IPS-NIHi11 (cell line): Measurements from ENCODE around the gene G6PD.
"Not testable (repeated sequence)": the region's sequence is repeated elsewhere in the genome, so short reads cannot be mapped to it uniquely, and the experiment has no call there.

Experiments used
- DNase-seq: peaks from one replicate; pipeline ENCODE4 v3.0.0; 2012; ENCODE audit warnings: mixed read lengths, low spot score

Gene G6PD

GRCh38 chrX:154546354-154547244 is at the start of gene G6PD:
G6PD (minus strand) TSS chrX:154546846; CDS start chrX:154546155, 691 bp downstream.
- DNase-seq, result peak; percentile 92

- DNase-seq, result no peak
These were observed 49.1 kb upstream of the G6PD start for GRCh38 chrX:154595559-154596249.

GRCh38 chrX:154594491-154594890 is 47.8 kb upstream of the G6PD start:
- no peak for DNase-seq

DNA sequence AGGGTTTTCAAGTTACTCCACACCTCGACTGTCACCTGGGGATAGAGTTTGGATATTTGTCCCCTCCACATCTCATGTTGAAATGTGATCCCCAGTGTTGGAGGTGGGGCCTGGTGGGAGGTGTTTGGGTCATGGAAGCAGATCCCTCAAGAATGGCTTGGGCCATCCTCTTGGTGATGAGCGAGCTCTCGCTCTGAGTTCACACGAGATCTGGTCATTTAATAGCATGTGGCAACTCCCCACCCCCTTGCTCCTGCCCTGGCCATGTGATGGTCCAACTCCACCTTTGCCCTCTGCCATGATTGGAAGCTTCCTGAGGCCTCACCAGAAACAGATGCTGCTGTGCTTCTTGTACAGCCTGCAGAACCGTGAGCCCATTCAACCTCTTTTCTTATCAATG is 46.6 kb upstream of the G6PD start:
- no peak for DNase-seq

DNA sequence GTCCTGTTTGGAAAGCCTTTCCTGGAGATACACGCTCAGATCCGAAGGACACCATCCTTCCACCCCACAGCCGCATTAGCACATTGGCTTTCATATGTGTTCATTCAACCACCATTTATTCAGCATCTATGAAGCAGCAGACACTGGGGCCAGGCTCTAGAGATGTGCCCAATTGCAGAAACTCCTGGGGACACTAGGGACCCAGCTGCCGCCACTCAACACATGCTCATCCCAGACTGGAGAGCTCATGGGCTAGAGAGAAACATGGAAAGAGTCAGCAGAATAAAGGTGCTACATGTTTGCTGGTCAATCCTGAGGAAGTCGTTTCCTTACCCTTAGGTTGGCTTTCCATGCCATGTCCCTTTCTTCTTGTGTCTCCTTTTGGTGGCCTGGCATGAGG is 45.9 kb upstream of the G6PD start:
- no peak for DNase-seq

- DNase-seq, result not testable (repeated sequence)
These were observed 43.8 kb upstream of the G6PD start for GRCh38 chrX:154590415-154590814.

DNA sequence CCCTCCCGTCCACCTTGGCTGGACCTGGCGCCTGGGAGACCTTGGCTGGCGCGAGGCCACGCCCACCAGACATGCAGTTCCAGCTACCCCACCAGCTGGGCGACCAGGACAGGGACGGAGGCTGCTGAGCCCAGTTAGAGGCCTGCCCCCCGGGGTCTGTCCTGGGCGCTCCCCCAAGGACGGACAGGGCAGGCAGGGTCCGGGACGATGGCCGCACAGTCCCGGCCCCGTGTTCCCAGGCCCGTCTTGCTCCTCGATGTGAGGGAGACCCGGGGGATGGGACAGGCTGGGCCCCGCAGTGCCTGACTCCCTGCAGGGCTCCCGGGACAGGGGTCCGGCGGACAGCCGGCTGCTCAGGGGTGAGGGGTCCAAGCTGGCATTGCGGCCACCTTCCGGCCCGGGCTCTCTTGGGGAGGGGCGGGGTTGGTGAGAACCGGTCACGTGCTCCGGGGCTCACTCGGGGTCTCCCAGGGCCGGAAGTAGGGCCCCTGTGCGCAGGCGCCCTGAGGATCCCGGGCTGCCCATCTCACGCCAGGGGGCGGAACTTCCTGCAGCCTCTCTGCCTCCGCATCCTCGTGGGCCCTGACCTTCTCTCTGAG is 38.0 kb upstream of the G6PD start, which contains the start of gene CTAG1A:
Gene CTAG1A (plus strand): TSS at position 549 of the 599 bp plus-strand sequence. CDS start 74 bp downstream, outside the sequence.
- DNase-seq, result not testable (repeated sequence)

- DNase-seq, result not testable (repeated sequence)
These were observed 36.3 kb upstream of the G6PD start for GRCh38 chrX:154582994-154583393.

- not testable (repeated sequence) for DNase-seq
These were observed 28.4 kb upstream of the G6PD start for GRCh38 chrX:154575076-154575475.

- DNase-seq, result not testable (repeated sequence)
These were observed 26.4 kb upstream of the G6PD start for GRCh38 chrX:154573061-154573460.

DNA sequence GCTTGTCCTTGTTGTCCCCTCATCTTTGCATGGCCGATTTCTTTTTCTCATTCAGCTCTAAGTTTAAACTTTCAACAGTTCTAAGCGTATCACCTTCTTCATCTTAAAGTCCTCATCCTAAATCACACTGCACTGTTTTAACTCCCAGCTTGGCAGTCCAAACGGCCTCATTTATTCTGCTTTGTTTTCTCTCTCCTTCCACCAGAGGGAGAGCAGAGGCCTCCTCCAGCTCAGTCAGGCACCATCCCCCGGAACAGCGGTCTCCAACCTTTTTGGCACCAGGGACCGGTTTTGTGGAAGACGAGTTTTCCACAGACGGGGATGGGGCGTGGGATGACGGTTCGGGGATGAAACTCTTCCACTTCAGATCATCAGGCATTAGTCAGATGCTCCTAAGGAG is 23.7 kb upstream of the G6PD start:
- DNase-seq, result not testable (repeated sequence)

GRCh38 chrX:154562295-154562694 is 15.6 kb upstream of the G6PD start:
- not testable (repeated sequence) for DNase-seq

DNA sequence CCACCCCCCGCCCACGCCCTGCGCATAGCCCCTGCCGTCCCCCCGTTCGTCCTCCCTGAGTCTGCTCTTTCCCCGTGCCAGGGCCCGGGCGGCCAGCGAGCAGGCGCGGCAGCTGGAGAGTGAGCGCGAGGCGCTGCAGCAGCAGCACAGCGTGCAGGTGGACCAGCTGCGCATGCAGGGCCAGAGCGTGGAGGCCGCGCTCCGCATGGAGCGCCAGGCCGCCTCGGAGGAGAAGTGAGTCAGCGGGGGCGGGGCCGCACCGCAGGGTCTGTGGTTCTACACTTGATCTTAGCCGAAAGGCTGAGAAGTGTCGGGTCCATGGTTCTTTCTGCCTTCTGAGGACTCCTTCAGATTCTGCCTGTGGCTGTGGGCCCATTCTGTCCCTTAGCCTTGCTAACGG is 13.7 kb upstream of the G6PD start:
- not testable (repeated sequence) for DNase-seq

GRCh38 chrX:154558896-154559295 is 12.2 kb upstream of the G6PD start:
- DNase-seq, result not testable (repeated sequence)

- DNase-seq, result not testable (repeated sequence)
These were observed 11.5 kb upstream of the G6PD start for GRCh38 chrX:154558060-154558690.

GRCh38 chrX:154552112-154552806 is 5.6 kb upstream of the G6PD start:
- not testable (repeated sequence) for DNase-seq

GRCh38 chrX:154549766-154550165 is 3.1 kb upstream of the G6PD start:
- DNase-seq, result no peak

DNA sequence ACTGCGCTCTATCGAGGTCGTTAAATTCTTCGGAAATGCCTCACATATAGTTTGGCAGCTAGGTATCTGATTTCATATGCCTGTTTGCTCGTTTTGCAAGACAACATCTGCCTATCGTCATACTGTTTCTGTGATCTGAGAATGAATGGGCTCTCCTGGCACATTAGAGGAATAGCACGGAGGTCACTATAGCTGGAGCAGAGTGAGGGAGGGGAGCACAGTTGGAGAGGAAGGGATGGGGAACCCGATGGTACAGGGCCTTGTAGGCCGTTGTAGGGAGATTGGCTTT is 1.3 kb upstream of the G6PD start:
- DNase-seq, result no peak

- peak; percentile 86 for DNase-seq
These were observed 790 bp upstream of the G6PD start, which contains the start of gene IKBKG for GRCh38 chrX:154547245-154548027. IKBKG (plus strand) TSS chrX:154547620; CDS start chrX:154552003, 4,383 bp downstream.

DNA sequence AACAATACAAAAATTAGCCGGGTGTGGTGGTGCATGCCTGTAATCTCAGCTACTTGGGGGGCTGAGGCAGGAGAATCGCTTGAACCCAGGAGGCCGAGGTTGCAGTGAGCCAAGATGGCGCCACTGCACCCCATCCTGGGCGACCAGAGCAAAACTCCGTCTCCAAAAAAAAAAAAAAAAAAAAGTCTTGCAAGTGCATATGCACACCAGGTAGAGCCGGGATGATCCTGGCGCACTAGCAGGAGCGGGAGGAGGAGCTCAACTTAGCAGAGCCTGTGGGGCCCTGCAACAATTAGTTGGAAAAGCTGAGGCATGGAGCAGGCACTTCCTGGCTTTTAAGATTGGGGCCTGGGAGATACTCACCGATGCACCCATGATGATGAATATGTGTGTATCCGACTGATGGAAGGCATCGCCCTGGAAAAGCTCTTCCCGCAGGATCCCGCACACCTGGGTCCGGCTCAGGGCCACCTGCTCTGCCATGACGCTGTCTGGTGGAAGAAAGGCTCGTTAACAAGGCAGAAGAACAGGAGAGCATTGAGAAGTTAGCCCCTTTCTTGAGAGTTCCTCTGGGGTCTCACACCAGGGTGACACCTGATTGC is 872 bp downstream of the G6PD start:
- DNase-seq, result no peak
